Hepatocyte (in vitro differentiated cells): Measurements from ENCODE around the gene FGB. TPM values are rescaled to one million over a fixed set of nuclear protein-coding genes. Genes with fewer than 3 reads are reported as not detected.
"Not testable (repeated sequence)": the region's sequence is repeated elsewhere in the genome, so short reads cannot be mapped to it uniquely, and the experiment has no call there.

Experiments
- DNase-seq: peaks from one replicate; pipeline ENCODE4 v3.0.0-alpha.2; 2016; ENCODE audit warnings: low spot score
- H2AFZ ChIP-seq: fragments of 200-600 bp; sonication (generic); 2 replicates; pipeline ENCODE4 v1.6.0; 2016; ENCODE audit warnings: antibody characterized with exemption, mild to moderate bottlenecking
- H3K27ac ChIP-seq: fragments of 200-600 bp; sonication (generic); 2 replicates; pipeline ENCODE4 v1.5.1; 2016; ENCODE audit warnings: mild to moderate bottlenecking
- H3K27me3 ChIP-seq: fragments of 200-600 bp; sonication (generic); 2 replicates; pipeline ENCODE4 v1.6.1; 2016
- H3K36me3 ChIP-seq: fragments of 200-600 bp; sonication (generic); replicated peaks from 2 replicates; pipeline ENCODE4 v1.5.1; 2016; ENCODE audit warnings: low read depth; ENCODE audit not compliant: insufficient read depth
- H3K4me1 ChIP-seq: fragments of 200-600 bp; sonication (generic); 2 replicates; pipeline ENCODE4 v1.5.1; 2016; ENCODE audit warnings: mild to moderate bottlenecking, moderate library complexity; ENCODE audit not compliant: insufficient read depth
- H3K4me2 ChIP-seq: fragments of 200-600 bp; sonication (generic); 2 replicates; pipeline ENCODE4 v1.6.0; 2016
- H3K4me3 ChIP-seq: fragments of 200-600 bp; sonication (generic); 2 replicates; pipeline ENCODE4 v1.5.1; 2016; ENCODE audit warnings: mild to moderate bottlenecking
- H3K79me2 ChIP-seq: fragments of 200-600 bp; sonication (generic); 2 replicates; pipeline ENCODE4 v1.6.0; 2017; ENCODE audit warnings: mild to moderate bottlenecking
- H3K9me2 ChIP-seq: fragments of 200-600 bp; sonication (generic); replicated peaks from 2 replicates; pipeline ENCODE4 v1.6.0; 2017; ENCODE audit warnings: mild to moderate bottlenecking; ENCODE audit not compliant: insufficient read depth
- H3K9me3 ChIP-seq: fragments of 200-600 bp; sonication (generic); 2 replicates; pipeline ENCODE4 v1.5.1; 2016; ENCODE audit warnings: low read depth, mild to moderate bottlenecking
- H4K20me1 ChIP-seq: fragments of 200-600 bp; sonication (generic); 2 replicates; pipeline ENCODE4 v1.6.0; 2016; ENCODE audit warnings: mild to moderate bottlenecking; ENCODE audit not compliant: insufficient read depth, poor library complexity, severe bottlenecking
- CTCF ChIP-seq: fragments of 200-600 bp; sonication (generic); IDR thresholded peaks from 2 replicates; pipeline ENCODE4 v1.5.1; 2016; ENCODE audit warnings: antibody characterized with exemption, mild to moderate bottlenecking; ENCODE audit not compliant: poor library complexity
- EZH2 ChIP-seq: fragments of 200-600 bp; sonication (generic); IDR thresholded peaks from 2 replicates; pipeline ENCODE4 v1.6.1; 2016; ENCODE audit warnings: antibody characterized with exemption, mild to moderate bottlenecking, borderline replicate concordance
- EZH2phosphoT487 ChIP-seq: fragments of 200-600 bp; sonication (generic); IDR thresholded peaks from one replicate; pipeline ENCODE4 v1.6.1; 2018; ENCODE audit warnings: antibody characterized with exemption, mild to moderate bottlenecking, low read depth, moderate library complexity; ENCODE audit not compliant: unreplicated experiment, severe bottlenecking
- WGBS: methylation state at CpG from one replicate; pipeline ENCODE4 v1.1.6; 2016; ENCODE audit warnings: low lambda C conversion rate; ENCODE audit errors: missing lambda C conversion rate; 5-methylcytosine and 5-hydroxymethylcytosine counted together
- polyA plus RNA-seq: library from polyadenylated mRNA; unstranded; fragments of >200 nt; fragmentation: Nextera tagmentation; extraction: Ambion mirVana; gene quantifications from 2 replicates; pipeline ENCODE4 v1.2.1, GENCODE V29; 2016
- total RNA-seq: library from RNA; depleted of rRNA; stranded (reverse); fragments of >200 nt; gene quantifications from 2 replicates; pipeline ENCODE4 v1.2.3, GENCODE V29; 2014

Gene FGB
- total and polyA plus RNA-seq, 2 experiments from 2014 or later = 1,901 to 2,096 TPM

DNA sequence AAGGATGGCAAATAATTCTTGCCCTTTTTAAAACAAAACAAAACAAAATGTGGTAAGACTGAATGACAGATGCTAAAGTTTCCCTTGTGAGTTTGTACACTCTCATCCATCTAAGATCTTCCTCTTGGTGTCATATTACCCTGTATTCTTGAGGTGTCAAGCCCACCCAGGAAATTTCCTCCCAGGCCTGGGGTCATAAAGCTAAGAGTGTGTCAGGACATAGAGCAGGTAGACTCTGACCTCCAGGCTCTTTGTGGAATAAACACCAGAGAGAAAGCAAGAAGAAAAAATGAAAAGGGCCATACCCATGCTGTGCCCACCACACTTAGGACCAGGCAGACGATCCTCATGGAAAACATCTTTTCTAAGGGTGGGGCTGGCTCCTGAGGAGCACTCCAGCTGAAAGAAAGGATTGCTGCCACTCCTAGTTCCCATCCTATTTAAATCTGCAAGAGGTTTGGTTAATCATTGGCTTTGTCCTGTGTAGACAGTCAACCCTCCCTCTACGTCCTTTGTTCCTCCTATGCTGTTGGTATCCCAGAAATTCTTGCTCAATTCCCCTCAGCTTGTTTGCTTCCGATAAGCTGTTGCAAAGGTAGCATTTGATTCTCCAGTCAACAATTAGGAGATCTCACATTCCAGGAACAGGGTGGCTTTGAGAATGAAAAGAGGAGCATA is 27.7 kb downstream of the FGB start, which contains the start of gene FGA:
Gene FGA, minus strand, starts transcription at position 414 of the 678 bp plus-strand sequence. Its CDS starts 55 bp downstream, at position 359.
- peak; percentile 72 for DNase-seq
- Histone ChIP-seq H3K4me1 (peaks cover 9% of the 10 kb centered on the region), H3K4me3 (peak within 1 kb of the TSS; percentile 27), H3K36me3 (no peaks in the 10 kb centered on the region), H3K27me3 (no peaks in the 10 kb centered on the region), H3K9me2 (no peaks in the 10 kb centered on the region), H3K4me2 (peak within 1 kb of the TSS; percentile 69), H4K20me1 (no peaks in the 10 kb centered on the region), H2AFZ (no peak within 1 kb of the TSS), H3K27ac (peak within 1 kb of the TSS; percentile 34), H3K79me2 (no peaks in the 10 kb centered on the region), H3K9me3 (no peaks in the 10 kb centered on the region)
- TF ChIP-seq EZH2 (no peak), CTCF (no peak), EZH2phosphoT487 (no peak)
- WGBS = 51% methylated on average over 3 of the region's 3 CpGs

- H3K4me1 ChIP-seq = peaks cover 16% of the 10 kb centered on the region
- no peaks in the 10 kb centered on the region for H3K9me2 ChIP-seq
- H3K27me3 ChIP-seq = no peaks in the 10 kb centered on the region
- 69% methylated on average over 3 of the region's 3 CpGs for WGBS
- H3K79me2 ChIP-seq = no peaks in the 10 kb centered on the region
- H4K20me1 ChIP-seq = no peaks in the 10 kb centered on the region
- H3K4me3 ChIP-seq = no peak overlapping the region
- H3K4me2 ChIP-seq = no peak overlapping the region
- H2AFZ ChIP-seq = no peak overlapping the region
- no peaks in the 10 kb centered on the region for H3K36me3 ChIP-seq
- no peak for DNase-seq
- H3K27ac ChIP-seq = no peak overlapping the region
- H3K9me3 ChIP-seq = no peaks in the 10 kb centered on the region
- no peak for TF ChIP-seq EZH2phosphoT487
- no peak for TF ChIP-seq CTCF
- TF ChIP-seq EZH2 = no peak
These were observed 29.1 kb downstream of the FGB start for GRCh38 chr4:154591890-154592289.

GRCh38 chr4:154593868-154594267 is 31.1 kb downstream of the FGB start:
- H3K4me2 ChIP-seq = no peak overlapping the region
- no peaks in the 10 kb centered on the region for H3K79me2 ChIP-seq
- DNase-seq = no peak
- 89% methylated on average over 2 of the region's 2 CpGs for WGBS
- no peak overlapping the region for H3K27ac ChIP-seq
- no peaks in the 10 kb centered on the region for H3K27me3 ChIP-seq
- no peaks in the 10 kb centered on the region for H4K20me1 ChIP-seq
- H3K36me3 ChIP-seq = no peaks in the 10 kb centered on the region
- TF ChIP-seq EZH2phosphoT487 (no peak), CTCF (no peak), EZH2 (no peak)
- H3K9me3 ChIP-seq = no peaks in the 10 kb centered on the region
- H3K9me2 ChIP-seq = no peaks in the 10 kb centered on the region
- H3K4me3 ChIP-seq = no peak overlapping the region
- H2AFZ ChIP-seq = no peak overlapping the region
- H3K4me1 ChIP-seq = peaks cover 30% of the 10 kb centered on the region

GRCh38 chr4:154594343-154594742 is 31.5 kb downstream of the FGB start:
- not testable (repeated sequence) for H4K20me1 ChIP-seq, H3K36me3 ChIP-seq, H2AFZ ChIP-seq, H3K4me3 ChIP-seq, H3K9me2 ChIP-seq, H3K9me3 ChIP-seq, H3K27me3 ChIP-seq, H3K79me2 ChIP-seq, H3K4me2 ChIP-seq, H3K27ac ChIP-seq, DNase-seq
- H3K4me1 ChIP-seq = peaks cover 30% of the 10 kb centered on the region
- 88% methylated on average over 3 of the region's 3 CpGs for WGBS
